ENCODE measurements around the gene RUNX3.
A peak's percentile ranks its signal among the peaks of the same experiment; 100 is the strongest.

Gene RUNX3

DNA sequence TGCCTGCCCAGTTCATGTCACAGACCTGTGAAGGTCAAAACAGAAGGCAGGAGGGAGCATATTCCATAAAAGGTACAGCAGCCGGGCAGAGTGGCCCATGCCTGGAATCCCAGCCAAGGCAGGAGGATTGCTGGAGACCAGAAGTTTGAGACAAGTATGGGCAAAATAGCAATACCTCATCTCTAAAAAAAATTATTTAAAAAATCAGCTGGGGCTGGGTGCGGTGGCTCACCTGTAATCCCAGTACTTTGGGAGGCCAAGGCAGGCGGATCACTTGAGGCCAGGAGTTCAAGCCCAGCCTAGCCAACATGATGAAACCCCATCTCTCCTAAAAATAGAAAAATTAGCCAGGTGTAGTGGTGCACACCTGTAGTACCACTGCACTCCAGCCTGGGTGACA lies 64.5 kb downstream of the RUNX3 start (continued):
- TF ChIP-seq ZFP41 (tag by site-specific recombination; IDR thresholded peaks at IDR 0.05; ENCODE audit: borderline replicate concordance) (no peak), BCL11B (tag by site-specific recombination; IDR thresholded peaks at IDR 0.05; ENCODE audit: low read depth) (no peak), ZNF423 (tag by site-specific recombination; IDR thresholded peaks at IDR 0.05) (no peak), ZBTB49 (tag by site-specific recombination; IDR thresholded peaks at IDR 0.05; ENCODE audit: low read depth) (no peak), ZNF121 (tag by site-specific recombination; IDR thresholded peaks at IDR 0.05) (no peak), OVOL3 (tag by site-specific recombination; IDR thresholded peaks at IDR 0.05) (no peak), SALL2 (tag by site-specific recombination; IDR thresholded peaks at IDR 0.05; ENCODE audit: borderline replicate concordance) (no peak)
- TF ChIP-seq, protein P1, sequence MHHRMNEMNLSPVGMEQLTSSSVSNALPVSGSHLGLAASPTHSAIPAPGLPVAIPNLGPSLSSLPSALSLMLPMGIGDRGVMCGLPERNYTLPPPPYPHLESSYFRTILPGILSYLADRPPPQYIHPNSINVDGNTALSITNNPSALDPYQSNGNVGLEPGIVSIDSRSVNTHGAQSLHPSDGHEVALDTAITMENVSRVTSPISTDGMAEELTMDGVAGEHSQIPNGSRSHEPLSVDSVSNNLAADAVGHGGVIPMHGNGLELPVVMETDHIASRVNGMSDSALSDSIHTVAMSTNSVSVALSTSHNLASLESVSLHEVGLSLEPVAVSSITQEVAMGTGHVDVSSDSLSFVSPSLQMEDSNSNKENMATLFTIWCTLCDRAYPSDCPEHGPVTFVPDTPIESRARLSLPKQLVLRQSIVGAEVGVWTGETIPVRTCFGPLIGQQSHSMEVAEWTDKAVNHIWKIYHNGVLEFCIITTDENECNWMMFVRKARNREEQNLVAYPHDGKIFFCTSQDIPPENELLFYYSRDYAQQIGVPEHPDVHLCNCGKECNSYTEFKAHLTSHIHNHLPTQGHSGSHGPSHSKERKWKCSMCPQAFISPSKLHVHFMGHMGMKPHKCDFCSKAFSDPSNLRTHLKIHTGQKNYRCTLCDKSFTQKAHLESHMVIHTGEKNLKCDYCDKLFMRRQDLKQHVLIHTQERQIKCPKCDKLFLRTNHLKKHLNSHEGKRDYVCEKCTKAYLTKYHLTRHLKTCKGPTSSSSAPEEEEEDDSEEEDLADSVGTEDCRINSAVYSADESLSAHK (tag by site-specific recombination; IDR thresholded peaks at IDR 0.05), result no peak

DNA sequence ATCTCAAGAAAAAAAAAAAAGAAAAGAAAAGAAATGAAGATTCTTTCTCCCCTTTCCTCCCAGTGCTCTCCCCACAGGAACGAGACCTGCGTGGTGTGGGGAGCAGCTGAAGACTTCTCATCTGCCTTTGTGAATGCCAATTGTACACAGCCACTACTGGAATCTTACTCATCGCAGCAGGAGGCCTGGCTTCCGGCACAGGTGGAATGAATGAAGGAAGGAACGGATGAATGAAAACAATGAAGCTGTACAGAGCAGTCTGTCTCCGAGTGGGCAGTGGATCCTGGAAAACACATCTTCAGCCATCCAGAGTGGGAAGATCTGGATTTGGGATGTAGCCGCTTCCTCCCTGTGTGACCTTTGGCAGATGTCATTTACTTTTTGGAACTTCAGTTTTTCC lies 64.9 kb downstream of the RUNX3 start:
- ChIA-PET CTCF (interaction anchor here (0.6 kb wide), 1 partner anchor 928 kb away, joined by 4 read pairs; no protein-coding TSS in a partner anchor), POLR2A (no interaction called here)
- no peak for TF ChIP-seq ZNF350 (tag by site-specific recombination; IDR thresholded peaks at IDR 0.05)
- TF ChIP-seq ZNF19 (tag by site-specific recombination; IDR thresholded peaks at IDR 0.05; ENCODE audit: low read depth), result no peak
- TF ChIP-seq, protein P2, sequence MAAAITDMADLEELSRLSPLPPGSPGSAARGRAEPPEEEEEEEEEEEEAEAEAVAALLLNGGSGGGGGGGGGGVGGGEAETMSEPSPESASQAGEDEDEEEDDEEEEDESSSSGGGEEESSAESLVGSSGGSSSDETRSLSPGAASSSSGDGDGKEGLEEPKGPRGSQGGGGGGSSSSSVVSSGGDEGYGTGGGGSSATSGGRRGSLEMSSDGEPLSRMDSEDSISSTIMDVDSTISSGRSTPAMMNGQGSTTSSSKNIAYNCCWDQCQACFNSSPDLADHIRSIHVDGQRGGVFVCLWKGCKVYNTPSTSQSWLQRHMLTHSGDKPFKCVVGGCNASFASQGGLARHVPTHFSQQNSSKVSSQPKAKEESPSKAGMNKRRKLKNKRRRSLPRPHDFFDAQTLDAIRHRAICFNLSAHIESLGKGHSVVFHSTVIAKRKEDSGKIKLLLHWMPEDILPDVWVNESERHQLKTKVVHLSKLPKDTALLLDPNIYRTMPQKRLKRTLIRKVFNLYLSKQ (tag by site-specific recombination; IDR thresholded peaks at IDR 0.05; ENCODE audit: borderline replicate concordance), result no peak
- no peak for TF ChIP-seq ZNF660 (tag by site-specific recombination; IDR thresholded peaks at IDR 0.05)
- TF ChIP-seq ZNF416 (tag by site-specific recombination; IDR thresholded peaks at IDR 0.05), result no peak
- no peak for TF ChIP-seq PBX3 (CRISPR knock-in tag; IDR thresholded peaks at IDR 0.05)
- no peaks in the 10 kb centered on the region for H3K36me3 ChIP-seq (ENCODE audit: control insufficient read depth in 2 of 2, insufficient read depth in 1 of 2, low read length in 2 of 2)
- H3K4me3 ChIP-seq (ENCODE audit: low read depth, low read length), result no peak overlapping the region
- H3K27ac ChIP-seq (ENCODE audit: extremely low read depth, low read depth, low read length), result no peak overlapping the region
- no peaks in the 10 kb centered on the region for H3K9me3 ChIP-seq (ENCODE audit: control insufficient read depth, insufficient read depth, low read depth, low read length)
- H3K4me1 ChIP-seq (ENCODE audit: control insufficient read depth, insufficient read depth, low read length), result peaks cover 6% of the 10 kb centered on the region; the same call in 1 of the 2 replicates

DNA sequence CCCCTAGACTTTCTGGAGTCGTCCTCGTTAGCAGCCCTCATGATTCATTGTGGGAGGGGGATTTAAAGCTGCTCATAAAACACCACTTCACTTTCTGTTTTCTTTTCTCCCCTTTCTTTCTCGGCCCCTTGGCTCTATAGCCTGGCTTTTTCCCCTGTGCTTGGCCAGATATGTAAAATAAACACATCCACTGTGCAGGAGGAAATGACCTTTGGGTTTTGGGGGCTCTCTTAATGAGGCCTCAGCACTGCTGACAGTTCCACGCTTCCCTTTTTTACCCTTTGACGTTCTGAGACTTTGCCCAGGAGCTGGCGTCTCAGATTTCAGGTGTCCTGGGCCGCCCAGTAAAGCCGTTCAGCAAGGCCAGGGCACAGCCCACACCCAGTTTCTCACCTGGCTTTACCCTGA lies 65.7 kb downstream of the RUNX3 start:
- no peaks in the 10 kb centered on the region for H3K9me3 ChIP-seq (ENCODE audit: control insufficient read depth, insufficient read depth, low read depth, low read length)
- H3K4me1 ChIP-seq (ENCODE audit: control insufficient read depth, insufficient read depth, low read length), result peaks cover 6% of the 10 kb centered on the region; the same call in 1 of the 2 replicates
- no peaks in the 10 kb centered on the region for H3K36me3 ChIP-seq (ENCODE audit: control insufficient read depth in 2 of 2, insufficient read depth in 1 of 2, low read length in 2 of 2)
- no peak overlapping the region for H3K4me3 ChIP-seq (ENCODE audit: low read depth, low read length)
- CTCF ChIA-PET, result interaction anchor here (0.6 kb wide), 2 partner anchors 28 to 929 kb away, joined by 3 to 4 read pairs; no protein-coding TSS in a partner anchor
- no peak overlapping the region for H3K27ac ChIP-seq (ENCODE audit: extremely low read depth, low read depth, low read length)
- POLR2A ChIA-PET, result no interaction called here
- TF ChIP-seq ZNF404 (tag by site-specific recombination; IDR thresholded peaks at IDR 0.05) (no peak), SP2 (tag by site-specific recombination; IDR thresholded peaks at IDR 0.05) (no peak), ZBTB26 (tag by site-specific recombination; optimal IDR thresholded peaks at IDR 0.05) (no peak), OSR2 (tag by site-specific recombination; IDR thresholded peaks at IDR 0.05) (0 out of 2 replicates have a peak, but pooled peaks have one; percentile 32), KLF7 (tag by site-specific recombination; IDR thresholded peaks at IDR 0.05; ENCODE audit: borderline replicate concordance) (no peak), ZNF202 (tag by site-specific recombination; IDR thresholded peaks at IDR 0.05; ENCODE audit: borderline replicate concordance) (no peak), BCL11B (tag by site-specific recombination; IDR thresholded peaks at IDR 0.05; ENCODE audit: low read depth) (no peak), SCRT2 (tag by site-specific recombination; IDR thresholded peaks at IDR 0.05) (no peak), ZNF548 (tag by site-specific recombination; IDR thresholded peaks at IDR 0.05) (no peak), PRDM1 (tag by site-specific recombination; IDR thresholded peaks at IDR 0.05) (no peak), HOXC10 (CRISPR knock-in tag; IDR thresholded peaks at IDR 0.05) (no peak), ZNF114 (tag by site-specific recombination; IDR thresholded peaks at IDR 0.05) (no peak), ZBTB20 (tag by site-specific recombination; IDR thresholded peaks at IDR 0.05) (no peak), YY2 (tag by site-specific recombination; IDR thresholded peaks at IDR 0.05) (no peak)

All from HEK293 (cell line).